Astrocyte (in vitro differentiated cells and primary cell): ENCODE results near the gene PDE1C.

Experiments used
- EZH2 ChIP-seq: IDR thresholded peaks from 2 replicates; pipeline ENCODE4 v1.6.1; 2012; ENCODE audit warnings: mild to moderate bottlenecking, low read length, inconsistent platforms; ENCODE audit not compliant: insufficient read depth
- TF ChIP-seq, protein P1 (sequence below): IDR thresholded peaks from 2 replicates; pipeline ENCODE4 v1.5.1; 2011; ENCODE audit warnings: low read depth, mild to moderate bottlenecking, inconsistent platforms, low read length, moderate library complexity; ENCODE audit not compliant: insufficient read depth

GRCh38 chr7:31816810-31817209 lies 253.4 kb downstream of the PDE1C start:
- TF ChIP-seq, protein P1, sequence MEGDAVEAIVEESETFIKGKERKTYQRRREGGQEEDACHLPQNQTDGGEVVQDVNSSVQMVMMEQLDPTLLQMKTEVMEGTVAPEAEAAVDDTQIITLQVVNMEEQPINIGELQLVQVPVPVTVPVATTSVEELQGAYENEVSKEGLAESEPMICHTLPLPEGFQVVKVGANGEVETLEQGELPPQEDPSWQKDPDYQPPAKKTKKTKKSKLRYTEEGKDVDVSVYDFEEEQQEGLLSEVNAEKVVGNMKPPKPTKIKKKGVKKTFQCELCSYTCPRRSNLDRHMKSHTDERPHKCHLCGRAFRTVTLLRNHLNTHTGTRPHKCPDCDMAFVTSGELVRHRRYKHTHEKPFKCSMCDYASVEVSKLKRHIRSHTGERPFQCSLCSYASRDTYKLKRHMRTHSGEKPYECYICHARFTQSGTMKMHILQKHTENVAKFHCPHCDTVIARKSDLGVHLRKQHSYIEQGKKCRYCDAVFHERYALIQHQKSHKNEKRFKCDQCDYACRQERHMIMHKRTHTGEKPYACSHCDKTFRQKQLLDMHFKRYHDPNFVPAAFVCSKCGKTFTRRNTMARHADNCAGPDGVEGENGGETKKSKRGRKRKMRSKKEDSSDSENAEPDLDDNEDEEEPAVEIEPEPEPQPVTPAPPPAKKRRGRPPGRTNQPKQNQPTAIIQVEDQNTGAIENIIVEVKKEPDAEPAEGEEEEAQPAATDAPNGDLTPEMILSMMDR = no peak
- no peak for TF ChIP-seq EZH2
